ENCODE data around the gene LSM14B.

Gene LSM14B

DNA sequence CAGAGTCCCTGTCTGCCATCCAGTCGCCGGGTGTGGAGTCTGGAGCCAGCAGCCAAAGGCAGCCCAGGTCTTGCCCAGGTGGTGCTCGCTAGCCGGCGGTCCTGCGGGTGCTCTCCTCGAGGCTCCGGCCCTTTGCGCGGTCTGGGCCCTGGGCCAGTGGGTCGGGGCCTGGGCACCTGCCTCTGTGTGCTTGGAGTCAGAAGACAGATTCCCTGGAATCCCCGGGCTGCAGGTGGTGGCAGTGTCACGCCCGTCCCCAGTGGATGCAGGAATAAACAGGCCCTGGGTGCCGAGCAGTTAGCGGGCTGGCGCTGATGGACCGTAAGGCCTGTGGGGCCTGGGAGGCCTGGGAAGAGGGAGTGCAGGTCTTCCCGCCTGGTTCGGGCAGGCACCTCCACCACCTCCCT, 26.6 kb downstream of the LSM14B start:
- H2AK5ac ChIP-seq (ENCODE audit: low read length, severe bottlenecking), result peak overlapping the region; percentile 10
- no peak overlapping the region for H2BK120ac ChIP-seq (ENCODE audit: low read depth, low read length)
- H3K9ac ChIP-seq (ENCODE audit: low read length), result no peak overlapping the region
- H2AFZ ChIP-seq (ENCODE audit: low read depth, low read length), result no peak overlapping the region
- no peak overlapping the region for H2BK12ac ChIP-seq (ENCODE audit: low read length in 2 of 2)
- H3K79me1 ChIP-seq (replicated peaks; ENCODE audit: low read length, poor library complexity, severe bottlenecking), result peaks cover 22% of the 10 kb centered on the region
- no peak overlapping the region for H3K27ac ChIP-seq (ENCODE audit: low read length, poor library complexity, severe bottlenecking)
- H2BK15ac ChIP-seq (ENCODE audit: low read depth, poor library complexity, severe bottlenecking), result no peak overlapping the region
- no peak overlapping the region for H4K91ac ChIP-seq (ENCODE audit: low read length)
- no peak overlapping the region for H4K8ac ChIP-seq (ENCODE audit: low read length)
- H3K4me1 ChIP-seq (ENCODE audit: control insufficient read depth, insufficient read depth, low read depth, low read length), result peaks cover 42% of the 10 kb centered on the region
- no peak overlapping the region for H3K18ac ChIP-seq (ENCODE audit: low read depth in 1 of 2, low read length in 2 of 2)
- no peaks in the 10 kb centered on the region for H3K27me3 ChIP-seq (ENCODE audit: control insufficient read depth in 1 of 2, insufficient read depth in 1 of 2, low read length in 2 of 2)
- no peaks in the 10 kb centered on the region for H3K9me3 ChIP-seq (ENCODE audit: control insufficient read depth, low read length)
- WGBS, result over 99% methylated on average over 17 of the region's 20 CpGs
- no peak overlapping the region for H3K14ac ChIP-seq (ENCODE audit: low read length in 2 of 2)
- no peak overlapping the region for H3K4me3 ChIP-seq (ENCODE audit: insufficient read depth in 1 of 2, low read depth in 1 of 2, low read length in 2 of 2)
- H2BK5ac ChIP-seq (ENCODE audit: low read depth, low read length, poor library complexity, severe bottlenecking), result no peak overlapping the region
- DNase-seq, result no peak
- H3K4ac ChIP-seq (ENCODE audit: low read depth in 1 of 2, low read length in 2 of 2), result no peak overlapping the region
- peaks cover 25 to 47% of the 10 kb centered on the region in 2 experiments for H3K36me3 ChIP-seq (ENCODE audit: control insufficient read depth in 1 of 2, insufficient read depth in 2 of 2, low read depth in 1 of 2, low read length in 2 of 2)
- H3K23ac ChIP-seq (ENCODE audit: low read length in 2 of 2), result peak overlapping the region in 1 of 2 experiments; percentile 5
- H3K4me2 ChIP-seq (ENCODE audit: low read length, poor library complexity, severe bottlenecking), result no peak overlapping the region

DNA sequence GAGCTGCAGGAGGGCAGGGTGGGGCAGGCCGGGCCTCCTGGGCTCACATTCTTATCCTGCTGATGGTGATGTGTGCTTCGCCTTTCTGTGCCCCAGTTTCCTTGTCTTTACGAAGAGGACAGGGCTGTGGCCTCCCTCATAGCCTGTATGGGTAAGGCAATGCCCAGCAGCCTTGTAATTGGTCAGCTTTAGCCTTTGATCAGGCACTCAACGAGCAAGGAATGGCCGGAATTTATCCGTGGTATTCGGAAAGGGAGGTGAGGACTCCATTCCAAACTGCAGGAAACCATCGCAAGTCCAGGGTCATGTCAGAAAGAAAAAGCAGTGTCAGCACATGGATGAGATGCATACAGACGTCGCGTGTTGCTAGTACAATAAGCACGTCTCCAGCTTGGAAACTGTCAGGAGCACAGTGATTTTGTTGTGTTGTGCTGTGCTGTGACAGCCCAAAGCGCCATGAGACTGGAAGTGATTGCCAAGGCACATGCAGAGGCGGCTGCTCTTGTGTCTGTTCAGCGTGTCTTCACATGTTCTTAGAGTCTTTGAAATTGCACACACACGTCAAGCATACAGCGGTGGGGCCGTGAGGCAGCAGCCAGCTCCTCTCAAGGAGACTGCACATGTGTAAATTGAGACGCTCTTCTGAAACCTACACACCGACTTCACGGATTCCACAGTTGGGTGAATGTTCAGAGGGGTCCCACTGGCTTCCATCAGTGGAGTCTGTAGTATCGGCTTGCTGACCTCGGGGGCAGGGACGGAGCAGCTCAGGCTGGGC, 27.4 kb downstream of the LSM14B start:
- H3K4me2 ChIP-seq (ENCODE audit: low read length, poor library complexity, severe bottlenecking), result no peak overlapping the region
- no peak overlapping the region for H3K27ac ChIP-seq (ENCODE audit: low read length, poor library complexity, severe bottlenecking)
- no peak overlapping the region for H3K23ac ChIP-seq (ENCODE audit: low read length in 2 of 2)
- H2BK120ac ChIP-seq (ENCODE audit: low read depth, low read length), result no peak overlapping the region
- no peak overlapping the region for H2AK5ac ChIP-seq (ENCODE audit: low read length, severe bottlenecking)
- WGBS, result 77% methylated on average over 24 of the region's 24 CpGs
- H2BK15ac ChIP-seq (ENCODE audit: low read depth, poor library complexity, severe bottlenecking), result no peak overlapping the region
- peaks cover 42% of the 10 kb centered on the region for H3K4me1 ChIP-seq (ENCODE audit: control insufficient read depth, insufficient read depth, low read depth, low read length)
- H3K79me1 ChIP-seq (replicated peaks; ENCODE audit: low read length, poor library complexity, severe bottlenecking), result peaks cover 30% of the 10 kb centered on the region
- no peak overlapping the region for H3K4ac ChIP-seq (ENCODE audit: low read depth in 1 of 2, low read length in 2 of 2)
- H3K9ac ChIP-seq (ENCODE audit: low read length), result no peak overlapping the region
- H2BK12ac ChIP-seq (ENCODE audit: low read length in 2 of 2), result no peak overlapping the region
- H3K4me3 ChIP-seq (ENCODE audit: insufficient read depth in 1 of 2, low read depth in 1 of 2, low read length in 2 of 2), result no peak overlapping the region
- H2AFZ ChIP-seq (ENCODE audit: low read depth, low read length), result no peak overlapping the region
- H3K27me3 ChIP-seq (ENCODE audit: control insufficient read depth in 1 of 2, insufficient read depth in 1 of 2, low read length in 2 of 2), result no peaks in the 10 kb centered on the region
- no peaks in the 10 kb centered on the region for H3K9me3 ChIP-seq (ENCODE audit: control insufficient read depth, low read length)
- no peak overlapping the region for H2BK5ac ChIP-seq (ENCODE audit: low read depth, low read length, poor library complexity, severe bottlenecking)
- no peak overlapping the region for H3K14ac ChIP-seq (ENCODE audit: low read length in 2 of 2)
- peak overlapping the region; percentile 43 for H4K91ac ChIP-seq (ENCODE audit: low read length)
- no peak overlapping the region for H4K8ac ChIP-seq (ENCODE audit: low read length)
- no peak overlapping the region for H3K18ac ChIP-seq (ENCODE audit: low read depth in 1 of 2, low read length in 2 of 2)
- DNase-seq, result no peak
- peaks cover 33 to 54% of the 10 kb centered on the region in 2 experiments for H3K36me3 ChIP-seq (ENCODE audit: control insufficient read depth in 1 of 2, insufficient read depth in 2 of 2, low read depth in 1 of 2, low read length in 2 of 2)

DNA sequence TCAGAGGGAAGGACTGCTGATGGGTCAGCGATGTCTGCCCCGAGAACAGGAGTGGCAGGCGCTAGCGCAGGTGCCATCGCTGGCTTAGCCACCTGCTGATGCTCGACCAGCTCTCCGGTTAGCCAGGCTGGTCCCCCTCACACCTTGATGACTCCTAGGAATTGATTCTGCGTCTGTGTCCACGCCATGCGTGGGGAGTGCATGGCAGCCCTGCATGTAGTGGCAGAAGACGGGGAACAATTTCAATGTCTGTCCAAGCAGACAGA, 28.0 kb downstream of the LSM14B start:
- no peak overlapping the region for H2BK12ac ChIP-seq (ENCODE audit: low read length in 2 of 2)
- peaks cover 34 to 57% of the 10 kb centered on the region in 2 experiments for H3K36me3 ChIP-seq (ENCODE audit: control insufficient read depth in 1 of 2, insufficient read depth in 2 of 2, low read depth in 1 of 2, low read length in 2 of 2)
- no peak overlapping the region for H2AFZ ChIP-seq (ENCODE audit: low read depth, low read length)
- no peak overlapping the region for H3K4me2 ChIP-seq (ENCODE audit: low read length, poor library complexity, severe bottlenecking)
- no peak overlapping the region for H2BK5ac ChIP-seq (ENCODE audit: low read depth, low read length, poor library complexity, severe bottlenecking)
- no peak overlapping the region for H3K23ac ChIP-seq (ENCODE audit: low read length in 2 of 2)
- no peak overlapping the region for H2AK5ac ChIP-seq (ENCODE audit: low read length, severe bottlenecking)
- no peak overlapping the region for H3K9ac ChIP-seq (ENCODE audit: low read length)
- no peak for DNase-seq
- H3K4me1 ChIP-seq (ENCODE audit: control insufficient read depth, insufficient read depth, low read depth, low read length), result peaks cover 42% of the 10 kb centered on the region
- no peak overlapping the region for H3K4me3 ChIP-seq (ENCODE audit: insufficient read depth in 1 of 2, low read depth in 1 of 2, low read length in 2 of 2)
- no peak overlapping the region for H4K91ac ChIP-seq (ENCODE audit: low read length)
- H3K14ac ChIP-seq (ENCODE audit: low read length in 2 of 2), result no peak overlapping the region
- H3K9me3 ChIP-seq (ENCODE audit: control insufficient read depth, low read length), result no peaks in the 10 kb centered on the region
- H3K27me3 ChIP-seq (ENCODE audit: control insufficient read depth in 1 of 2, insufficient read depth in 1 of 2, low read length in 2 of 2), result no peaks in the 10 kb centered on the region
- no peak overlapping the region for H3K18ac ChIP-seq (ENCODE audit: low read depth in 1 of 2, low read length in 2 of 2)
- H2BK120ac ChIP-seq (ENCODE audit: low read depth, low read length), result no peak overlapping the region
- peaks cover 33% of the 10 kb centered on the region for H3K79me1 ChIP-seq (replicated peaks; ENCODE audit: low read length, poor library complexity, severe bottlenecking)
- WGBS, result 98% methylated on average over 11 of the region's 11 CpGs
- no peak overlapping the region for H3K27ac ChIP-seq (ENCODE audit: low read length, poor library complexity, severe bottlenecking)
- H3K4ac ChIP-seq (ENCODE audit: low read depth in 1 of 2, low read length in 2 of 2), result no peak overlapping the region
- no peak overlapping the region for H4K8ac ChIP-seq (ENCODE audit: low read length)
- H2BK15ac ChIP-seq (ENCODE audit: low read depth, poor library complexity, severe bottlenecking), result no peak overlapping the region

DNA sequence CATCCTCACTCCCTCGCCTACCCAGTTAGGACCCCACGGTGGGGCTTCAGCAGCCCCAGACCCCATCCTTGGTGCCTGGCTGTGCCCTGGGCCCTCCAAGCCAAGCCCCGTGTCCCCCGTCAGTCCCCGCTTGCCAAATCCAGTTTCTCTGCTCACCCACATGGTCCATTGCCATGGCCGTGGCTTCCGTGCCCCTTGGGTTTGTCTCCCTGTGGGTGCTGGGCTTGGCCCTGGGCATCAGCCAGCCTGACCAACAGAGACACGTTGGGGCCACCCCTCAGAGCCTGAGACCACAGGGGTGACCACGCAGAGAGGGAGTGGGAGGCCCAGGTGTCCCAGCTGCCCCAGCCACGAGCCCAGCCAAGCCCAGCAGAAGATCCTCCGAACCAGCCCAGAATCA, 28.9 kb downstream of the LSM14B start:
- Histone ChIP-seq H2BK120ac (ENCODE audit: low read depth, low read length) (no peak overlapping the region), H4K91ac (ENCODE audit: low read length) (no peak overlapping the region), H2BK15ac (ENCODE audit: low read depth, poor library complexity, severe bottlenecking) (no peak overlapping the region), H2BK5ac (ENCODE audit: low read depth, low read length, poor library complexity, severe bottlenecking) (no peak overlapping the region), H3K4me2 (ENCODE audit: low read length, poor library complexity, severe bottlenecking) (no peak overlapping the region), H3K4me3 (ENCODE audit: insufficient read depth in 1 of 2, low read depth in 1 of 2, low read length in 2 of 2) (no peak overlapping the region), H3K79me1 (replicated peaks; ENCODE audit: low read length, poor library complexity, severe bottlenecking) (peaks cover 39% of the 10 kb centered on the region), H3K23ac (ENCODE audit: low read length in 2 of 2) (no peak overlapping the region), H3K14ac (ENCODE audit: low read length in 2 of 2) (no peak overlapping the region), H3K27me3 (ENCODE audit: control insufficient read depth in 1 of 2, insufficient read depth in 1 of 2, low read length in 2 of 2) (no peaks in the 10 kb centered on the region), H3K9me3 (ENCODE audit: control insufficient read depth, low read length) (no peaks in the 10 kb centered on the region), H3K4ac (ENCODE audit: low read depth in 1 of 2, low read length in 2 of 2) (no peak overlapping the region), H3K36me3 (ENCODE audit: control insufficient read depth in 1 of 2, insufficient read depth in 2 of 2, low read depth in 1 of 2, low read length in 2 of 2) (peaks cover 24 to 54% of the 10 kb centered on the region in 2 experiments), H3K9ac (ENCODE audit: low read length) (no peak overlapping the region), H3K4me1 (ENCODE audit: control insufficient read depth, insufficient read depth, low read depth, low read length) (peaks cover 51% of the 10 kb centered on the region), H3K18ac (ENCODE audit: low read depth in 1 of 2, low read length in 2 of 2) (no peak overlapping the region), H2AFZ (ENCODE audit: low read depth, low read length) (no peak overlapping the region), H3K27ac (ENCODE audit: low read length, poor library complexity, severe bottlenecking) (no peak overlapping the region), H4K8ac (ENCODE audit: low read length) (no peak overlapping the region), H2AK5ac (ENCODE audit: low read length, severe bottlenecking) (no peak overlapping the region), H2BK12ac (ENCODE audit: low read length in 2 of 2) (no peak overlapping the region)
- WGBS, result over 99% methylated on average over 11 of the region's 11 CpGs
- DNase-seq, result no peak
